ENCODE data around the gene KLF13. TPM values are rescaled to one million over a fixed set of nuclear protein-coding genes. Genes with fewer than 3 reads are reported as not detected.
A peak's percentile ranks its signal among the peaks of the same experiment; 100 is the strongest.

Gene KLF13
- total RNA-seq, 2 experiments from 2014 or later: 163 to 175 TPM

- no peak for ATAC-seq
- POLR2A ChIA-PET: interaction anchor here (0.8 to 3.6 kb wide), 3 partner anchors 12 to 35 kb away, joined by 3 to 28 read pairs (median 10); no protein-coding TSS in a partner anchor
These were observed 4.2 kb downstream of the KLF13 start for GRCh38 chr15:31330836-31331235.

GRCh38 chr15:31331389-31331788, 4.8 kb downstream of the KLF13 start:
- no peaks in the 10 kb centered on the region for H3K27me3 Mint-ChIP-seq
- TF ChIP-seq CTCF (IDR thresholded peaks at IDR 0.05): no peak
- H3K4me1 Mint-ChIP-seq (ENCODE audit: low read depth): peaks cover 73% of the 10 kb centered on the region
- ChIA-PET POLR2A (interaction anchor here (1.6 kb wide), 1 partner anchor 104 kb away, joined by 7 read pairs; no protein-coding TSS in a partner anchor), CTCF (no interaction called here)
- H3K4me3 Mint-ChIP-seq: peak overlapping the region; percentile 99
- DNase-seq (no peak), ATAC-seq (no peak)
- peaks cover 33% of the 10 kb centered on the region for H3K36me3 Mint-ChIP-seq (ENCODE audit: low read depth)
- H3K9me3 Mint-ChIP-seq: no peaks in the 10 kb centered on the region
- peak overlapping the region; percentile 95 for H3K27ac Mint-ChIP-seq
- intact Hi-C loops (cut with micrococcal nuclease): loop anchor here (10.0 kb wide), 1 partner anchor 53 kb away; no protein-coding TSS in a partner anchor

More at GRCh38 chr15:31330836-31331235, 4.2 kb downstream of the KLF13 start:
- Mint-ChIP-seq H3K27ac (peak overlapping the region; percentile 95), H3K9me3 (no peaks in the 10 kb centered on the region), H3K36me3 (ENCODE audit: low read depth) (peaks cover 33% of the 10 kb centered on the region), H3K4me1 (ENCODE audit: low read depth) (peaks cover 68% of the 10 kb centered on the region), H3K4me3 (peak overlapping the region; percentile 99), H3K27me3 (no peaks in the 10 kb centered on the region)
- CTCF ChIA-PET: no interaction called here
- no peak for TF ChIP-seq CTCF (IDR thresholded peaks at IDR 0.05)
- no peak for DNase-seq
- intact Hi-C loops (cut with micrococcal nuclease): loop anchor here (10.0 kb wide), 1 partner anchor 54 kb away; no protein-coding TSS in a partner anchor

GRCh38 chr15:31332020-31332680, 5.5 kb downstream of the KLF13 start:
- intact Hi-C loops (cut with micrococcal nuclease): loop anchor here (10.0 kb wide), 1 partner anchor 53 kb away; no protein-coding TSS in a partner anchor
- Mint-ChIP-seq H3K27ac (peak overlapping the region; percentile 95), H3K4me3 (peak overlapping the region; percentile 99), H3K4me1 (ENCODE audit: low read depth) (peaks cover 81% of the 10 kb centered on the region), H3K27me3 (no peaks in the 10 kb centered on the region), H3K9me3 (no peaks in the 10 kb centered on the region), H3K36me3 (ENCODE audit: low read depth) (peaks cover 33% of the 10 kb centered on the region)
- POLR2A ChIA-PET: interaction anchor here (0.6 to 2.5 kb wide), 6 partner anchors 10 to 103 kb away, joined by 3 to 7 read pairs (median 4); no protein-coding TSS in a partner anchor
- no peak for DNase-seq
- ATAC-seq: no peak
- CTCF ChIA-PET: interaction anchor here (1.0 to 2.2 kb wide), 7 partner anchors 10 to 156 kb away, joined by 3 to 9 read pairs (median 5); no protein-coding TSS in a partner anchor
- no peak for TF ChIP-seq CTCF (IDR thresholded peaks at IDR 0.05)

GRCh38 chr15:31332681-31333071, 6.0 kb downstream of the KLF13 start:
- Mint-ChIP-seq H3K4me3 (peak overlapping the region; percentile 99), H3K36me3 (ENCODE audit: low read depth) (peaks cover 33% of the 10 kb centered on the region), H3K4me1 (ENCODE audit: low read depth) (peaks cover 86% of the 10 kb centered on the region), H3K9me3 (no peaks in the 10 kb centered on the region), H3K27me3 (no peaks in the 10 kb centered on the region), H3K27ac (peak overlapping the region; percentile 95)
- intact Hi-C loops (cut with micrococcal nuclease): loop anchor here (10.0 kb wide), 1 partner anchor 52 kb away; no protein-coding TSS in a partner anchor
- DNase-seq (no peak), ATAC-seq (no peak)
- no peak for TF ChIP-seq CTCF (IDR thresholded peaks at IDR 0.05)
- POLR2A ChIA-PET: interaction anchor here (0.6 to 2.5 kb wide), 8 partner anchors 10 to 102 kb away, joined by 3 to 7 read pairs (median 4); no protein-coding TSS in a partner anchor
- CTCF ChIA-PET: interaction anchor here (1.0 to 2.2 kb wide), 8 partner anchors 9 to 156 kb away, joined by 3 to 9 read pairs (median 5); no protein-coding TSS in a partner anchor
